HUDEP-2 (cell line): Measurements from ENCODE around the gene BCAS1.
"Not testable (repeated sequence)": the region's sequence is repeated elsewhere in the genome, so short reads cannot be mapped to it uniquely, and the experiment has no call there.

Experiments
- DNase-seq, 76 experiments: peaks; one replicate each; lab custom pipeline; 2025; ENCODE audit not compliant: unreplicated experiment in 76 of 76; lab: John Stamatoyannopoulos, UW

The BCAS1 gene

DNA sequence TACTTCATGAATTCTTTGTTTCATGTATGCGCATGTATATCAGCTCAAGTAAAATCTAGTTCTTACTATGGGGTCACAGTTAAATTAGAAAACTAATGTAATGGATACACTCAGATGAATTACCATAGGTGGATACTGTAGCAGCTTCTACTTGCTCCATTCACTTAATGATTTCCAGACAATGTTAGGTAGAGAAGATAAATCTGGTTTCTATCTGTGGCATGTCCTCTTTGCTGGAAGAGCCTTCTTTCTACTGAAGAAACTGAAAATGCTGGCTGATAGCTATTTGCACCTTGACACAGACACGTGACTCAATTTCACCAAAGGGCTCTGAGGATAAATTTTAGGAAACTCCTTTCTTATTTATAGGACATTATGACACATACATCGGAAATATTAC lies 49.5 kb downstream of the BCAS1 start:
- no peak for DNase-seq

DNA sequence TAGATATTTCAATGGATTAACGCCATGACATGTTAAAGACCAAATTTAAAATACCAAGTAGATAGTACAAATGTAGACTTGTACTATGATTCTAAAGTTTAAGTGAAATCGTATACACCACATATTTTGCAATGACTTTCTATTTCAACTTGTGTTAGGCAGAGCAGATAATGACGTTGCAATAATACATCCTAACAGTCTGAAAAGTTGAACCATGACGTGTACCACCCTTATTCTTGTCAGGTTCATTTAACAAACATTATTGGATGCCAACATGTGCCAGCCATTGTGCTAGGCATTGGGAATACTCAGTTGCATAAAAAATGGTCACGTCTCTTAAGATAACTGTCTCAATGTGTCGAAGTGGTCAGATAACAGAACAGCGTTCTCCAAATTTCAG lies 50.0 kb downstream of the BCAS1 start:
- DNase-seq, result no peak

DNA sequence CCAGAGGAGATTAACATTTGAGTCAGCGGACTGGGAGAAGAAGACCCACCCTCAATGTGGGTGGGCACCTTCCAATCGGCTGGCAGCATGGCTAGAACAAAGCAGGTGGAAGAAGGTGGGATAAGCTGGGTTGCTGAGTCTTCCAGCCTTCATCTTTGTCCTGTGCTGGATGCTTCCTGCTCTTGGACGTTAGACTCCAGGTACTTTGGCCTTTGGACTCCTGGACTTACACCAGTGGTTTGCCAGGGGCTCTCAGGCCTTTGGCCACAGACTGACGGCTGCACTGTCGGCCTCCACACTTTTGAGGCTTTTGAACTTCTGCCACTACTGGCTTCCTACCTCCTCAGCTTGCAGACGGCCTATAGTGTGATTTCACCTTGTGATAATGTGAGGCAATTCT lies 50.8 kb downstream of the BCAS1 start:
- no peak for DNase-seq

DNA sequence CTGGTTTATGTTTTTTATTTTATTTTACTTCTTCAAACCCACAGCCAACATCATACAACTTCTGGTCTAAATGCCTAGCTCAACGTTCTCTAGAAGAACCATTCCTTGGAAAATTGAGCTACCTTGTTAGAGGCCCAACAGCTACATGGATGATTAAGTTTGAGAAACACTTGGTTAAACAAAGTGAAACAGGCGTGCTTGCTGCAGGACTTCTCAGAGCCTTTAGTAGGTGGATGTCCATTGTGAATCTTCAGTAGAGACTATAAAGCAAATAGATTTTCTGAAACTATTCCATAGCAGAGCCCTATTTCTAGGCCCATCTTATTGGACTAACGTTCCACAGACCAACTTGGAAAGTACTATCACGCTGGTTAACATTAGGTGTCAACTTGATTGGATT lies 51.3 kb downstream of the BCAS1 start:
- DNase-seq, result no peak

DNA sequence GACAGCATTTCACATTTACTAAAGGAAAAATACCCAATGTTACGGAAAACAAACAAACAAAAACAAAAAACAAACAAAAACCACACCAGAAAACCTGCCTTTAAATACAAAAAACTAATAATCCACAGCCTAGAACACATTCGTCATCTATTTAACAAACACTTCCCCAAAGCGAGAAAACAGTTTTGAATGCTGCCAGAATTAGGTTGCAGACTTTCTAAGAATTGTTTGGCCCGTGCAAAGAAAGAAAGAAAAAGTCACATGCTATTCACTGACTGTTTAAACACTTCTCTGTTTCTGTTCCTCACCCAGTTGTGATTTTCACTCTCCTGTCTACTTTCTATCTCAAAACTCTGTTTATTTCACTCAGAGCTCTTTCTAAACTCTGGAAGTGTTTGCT lies 52.5 kb downstream of the BCAS1 start:
- DNase-seq, result no peak

DNA sequence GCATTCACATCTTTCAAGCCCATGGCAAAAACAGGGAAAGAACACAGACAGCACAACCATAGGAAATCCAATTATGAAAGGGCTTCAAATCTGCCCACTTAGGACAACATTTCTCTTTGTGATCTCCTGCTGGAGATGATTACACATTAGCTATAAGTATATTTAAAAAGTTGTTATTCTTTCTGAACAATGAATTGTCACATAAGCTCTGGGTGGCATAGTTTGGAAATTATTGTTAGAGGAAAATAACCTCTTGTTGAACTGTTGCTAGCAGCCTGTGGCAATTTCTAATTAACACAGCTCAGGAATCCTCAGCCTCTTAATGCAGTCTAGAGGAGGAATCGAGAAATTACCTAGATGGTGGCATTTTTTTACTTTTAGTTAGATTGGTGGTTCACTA lies 54.9 kb downstream of the BCAS1 start:
- DNase-seq, result no peak

DNA sequence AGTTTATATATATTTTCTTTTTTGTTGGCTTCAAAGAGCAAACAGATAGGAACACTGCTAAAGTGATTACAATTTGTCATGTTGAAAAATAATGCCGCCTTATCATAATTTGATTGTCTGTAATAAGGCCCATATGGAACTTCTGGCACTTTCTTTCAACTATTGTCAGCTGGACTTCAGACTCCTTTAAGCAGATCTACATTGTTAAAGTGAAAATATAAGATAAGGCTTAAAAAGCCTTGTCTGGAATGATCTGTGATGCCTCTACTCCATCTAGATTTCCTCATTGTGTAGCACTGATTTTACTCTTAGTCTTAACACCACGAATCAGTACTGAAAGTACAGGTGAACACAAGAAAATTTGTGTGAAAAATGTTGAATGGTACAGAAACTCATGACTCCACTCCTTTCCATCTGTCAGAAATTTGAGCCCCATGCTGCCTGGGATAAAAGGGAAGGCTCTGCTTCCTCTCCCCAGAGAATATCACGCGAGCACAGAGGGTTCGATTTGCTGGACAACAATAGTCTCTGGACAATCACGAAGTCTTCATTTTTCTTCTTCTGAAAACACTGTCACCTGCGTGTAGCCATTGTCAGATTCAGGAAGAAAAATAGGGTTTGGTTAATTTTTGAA lies 56.0 kb downstream of the BCAS1 start:
- DNase-seq, result no peak

DNA sequence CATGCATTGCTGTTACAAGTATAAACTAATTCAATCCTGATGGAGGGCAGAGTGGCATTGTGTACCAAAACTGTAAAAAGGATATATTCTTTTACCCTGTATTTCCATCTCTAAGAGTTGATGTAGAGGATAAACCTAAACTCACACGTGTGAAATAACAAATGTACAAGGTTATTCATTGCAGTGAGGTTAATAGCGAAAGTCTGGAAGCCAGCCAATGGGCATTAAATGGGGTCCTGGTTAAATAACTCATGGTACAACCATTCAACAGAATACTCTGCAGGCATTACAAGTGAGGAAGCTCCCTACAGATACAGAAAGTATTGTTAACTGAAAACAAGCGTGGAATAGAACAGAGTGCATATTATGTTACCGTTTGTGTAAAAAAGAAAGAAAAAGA lies 56.9 kb downstream of the BCAS1 start:
- no peak for DNase-seq

DNA sequence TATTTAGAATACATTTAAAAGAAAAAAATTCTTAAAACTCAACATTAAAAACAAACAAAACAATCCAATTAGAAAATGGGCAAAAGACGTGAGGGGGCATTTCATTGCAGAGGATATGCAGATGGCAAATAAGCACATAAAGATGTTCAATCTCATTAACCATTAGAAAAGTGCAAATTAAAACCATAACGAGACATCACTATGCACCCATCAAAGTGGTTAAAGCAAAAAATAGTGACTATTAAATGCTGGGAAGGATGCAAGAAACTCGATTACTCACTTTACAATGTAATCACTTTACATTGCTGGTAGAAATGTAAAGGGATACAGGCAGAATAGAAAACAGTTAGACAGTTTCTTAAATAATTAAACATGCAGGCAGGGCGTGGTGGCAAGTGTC lies 59.0 kb downstream of the BCAS1 start:
- no peak for DNase-seq

DNA sequence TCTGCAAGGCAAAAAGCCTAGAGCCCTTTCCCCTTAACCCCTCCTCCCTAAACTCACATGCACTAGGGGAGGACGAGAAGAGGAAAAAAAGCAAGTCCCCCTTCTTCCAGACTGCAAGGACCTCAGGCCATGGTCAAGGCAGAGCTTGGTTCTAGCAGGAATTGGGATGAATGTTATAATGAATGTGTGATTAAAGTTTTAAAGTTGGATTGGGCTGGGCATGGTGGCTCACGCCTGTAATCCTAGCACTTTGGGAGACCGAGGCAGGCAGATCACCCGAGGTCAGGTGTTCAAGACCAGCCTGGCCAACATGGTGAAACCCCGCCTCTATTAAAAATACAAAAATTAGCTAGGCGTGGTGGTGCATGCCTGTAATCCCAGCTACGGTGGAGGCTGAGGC lies 64.2 kb downstream of the BCAS1 start:
- DNase-seq, result not testable (repeated sequence)

DNA sequence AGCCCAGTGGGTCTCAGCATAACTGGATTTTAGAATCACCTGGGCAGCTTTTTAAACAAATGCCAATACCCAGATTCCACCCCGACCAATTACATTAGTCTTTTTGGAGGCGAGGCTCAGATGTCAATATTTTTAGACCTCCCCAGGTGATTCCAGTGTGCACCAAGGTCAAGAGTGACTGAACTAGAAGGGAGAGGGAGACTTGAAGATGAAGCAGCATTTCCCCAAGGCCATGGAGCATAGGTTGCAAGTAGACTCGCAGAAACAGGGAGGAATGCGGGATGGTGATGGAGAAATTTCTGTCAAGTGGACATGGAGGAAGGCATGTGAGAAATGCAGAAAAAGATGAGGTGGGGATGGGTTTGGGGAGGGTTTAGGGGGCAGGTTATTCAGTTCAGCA lies 64.9 kb downstream of the BCAS1 start:
- no peak for DNase-seq

DNA sequence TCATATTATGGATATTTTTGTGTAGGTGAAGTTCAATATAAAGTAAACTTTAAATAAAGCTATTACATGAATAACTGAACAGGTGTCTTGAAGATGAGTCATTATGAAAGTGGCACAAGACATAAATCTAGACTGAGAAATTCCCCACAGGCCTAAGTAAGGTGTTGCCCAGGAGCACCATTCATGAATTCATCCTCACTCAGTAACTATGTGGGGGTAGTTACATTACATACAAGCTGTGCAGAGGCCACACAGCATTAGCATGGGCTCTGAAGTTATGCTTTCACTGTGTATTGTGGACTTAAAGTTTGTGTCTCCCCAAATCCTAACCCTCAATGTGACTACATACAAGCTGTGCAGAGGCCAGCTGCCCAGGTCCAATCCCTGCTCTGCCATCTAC lies 65.9 kb downstream of the BCAS1 start:
- DNase-seq, result no peak

DNA sequence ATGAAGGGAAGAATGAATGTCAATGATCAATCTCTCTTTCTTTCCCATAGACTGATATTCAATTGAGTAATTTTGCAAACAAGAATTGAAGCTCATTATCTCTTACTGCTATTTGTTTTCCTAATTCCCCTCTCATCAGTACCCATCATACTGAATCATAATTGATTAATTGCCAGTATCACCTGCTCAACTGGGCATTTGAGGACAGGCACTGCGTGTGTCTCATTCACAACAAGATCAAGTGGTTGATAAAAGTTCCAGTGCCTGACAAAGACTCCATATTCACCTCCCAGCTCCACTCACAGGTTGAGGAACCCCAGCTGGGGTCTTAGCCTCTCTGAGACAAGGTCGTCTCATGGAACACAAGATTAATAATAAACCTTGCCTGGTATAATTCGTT lies 67.7 kb downstream of the BCAS1 start:
- DNase-seq, result no peak

DNA sequence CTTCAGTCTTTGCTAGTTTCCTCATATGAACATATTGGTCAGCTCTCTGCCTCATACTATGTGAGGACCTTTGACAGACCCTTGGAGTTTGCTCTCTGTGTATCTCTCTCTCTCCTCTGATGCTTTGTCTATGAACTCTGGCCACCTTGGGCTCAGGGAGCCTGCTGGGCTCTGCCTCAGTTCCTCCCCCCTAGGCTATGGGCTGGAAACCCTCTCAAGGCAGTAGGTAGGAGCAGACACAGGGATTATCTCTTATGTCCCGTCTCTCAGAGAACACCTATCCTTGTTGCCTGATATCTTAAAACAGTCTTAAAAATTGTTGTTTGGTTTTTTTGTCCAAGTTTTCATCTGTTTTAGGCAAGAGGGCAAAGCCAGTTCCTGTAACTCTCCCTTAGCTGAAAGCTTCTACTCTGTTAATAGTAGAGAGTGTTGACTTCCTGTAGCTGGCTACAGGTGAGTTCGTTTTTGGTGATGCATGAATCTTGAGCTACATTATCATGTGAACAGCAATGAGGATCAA lies 68.3 kb downstream of the BCAS1 start:
- no peak for DNase-seq

DNA sequence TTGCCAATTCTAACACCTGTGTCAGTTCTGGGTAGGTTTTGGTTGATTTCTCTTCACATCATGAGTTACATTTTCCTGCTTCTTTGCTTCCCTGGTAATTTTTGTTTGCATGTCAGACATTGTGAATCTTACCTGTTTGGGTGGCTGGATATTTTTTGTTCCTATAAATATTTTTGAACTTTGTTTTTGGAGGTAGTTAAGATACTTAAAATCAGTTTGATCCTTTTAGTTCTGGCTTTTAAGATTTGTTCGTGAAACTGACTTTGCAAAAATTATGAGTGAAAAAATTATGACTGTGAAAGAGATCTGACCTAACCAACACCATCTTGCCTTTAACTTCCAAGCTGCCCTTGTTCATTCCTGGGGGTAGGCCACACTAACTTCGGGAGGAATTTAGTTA lies 69.5 kb downstream of the BCAS1 start:
- DNase-seq, result no peak

DNA sequence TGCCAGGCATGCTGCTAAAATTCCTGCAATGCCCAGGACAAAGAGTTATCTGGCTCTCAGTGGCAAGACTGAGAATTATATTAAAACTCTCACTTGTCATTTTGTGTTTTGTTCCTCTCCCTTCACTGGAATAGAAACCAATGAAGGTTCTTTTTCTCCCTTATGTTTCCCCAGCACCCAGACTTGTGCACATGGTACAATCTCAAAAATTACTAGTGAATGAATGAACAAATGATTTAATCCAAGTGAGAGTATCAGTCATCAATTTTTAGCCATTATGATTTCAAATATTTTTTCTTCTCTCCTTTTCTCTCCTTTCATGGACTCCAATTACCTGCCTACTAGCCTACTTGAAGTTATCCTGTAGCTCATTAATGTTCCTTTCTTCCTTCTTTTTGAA lies 70.1 kb downstream of the BCAS1 start:
- DNase-seq, result no peak

DNA sequence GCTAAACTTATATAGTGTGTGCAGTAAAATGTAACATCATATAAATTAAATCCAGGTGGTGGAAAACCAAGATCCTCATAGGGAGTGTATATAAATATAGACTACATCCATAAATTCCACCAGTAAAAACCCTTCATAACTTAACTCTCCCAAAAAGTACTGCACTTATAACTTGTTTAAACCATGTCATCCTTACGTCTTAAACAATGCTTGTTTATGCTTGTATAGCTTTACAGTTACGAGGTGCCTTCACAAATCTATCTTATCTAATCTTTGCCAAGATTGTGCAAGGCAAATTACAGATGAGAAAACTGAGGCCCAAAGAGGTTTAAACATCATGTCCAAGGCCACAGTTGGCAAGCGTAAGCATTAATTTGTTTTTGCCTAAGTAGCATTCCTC lies 71.3 kb downstream of the BCAS1 start:
- no peak for DNase-seq

DNA sequence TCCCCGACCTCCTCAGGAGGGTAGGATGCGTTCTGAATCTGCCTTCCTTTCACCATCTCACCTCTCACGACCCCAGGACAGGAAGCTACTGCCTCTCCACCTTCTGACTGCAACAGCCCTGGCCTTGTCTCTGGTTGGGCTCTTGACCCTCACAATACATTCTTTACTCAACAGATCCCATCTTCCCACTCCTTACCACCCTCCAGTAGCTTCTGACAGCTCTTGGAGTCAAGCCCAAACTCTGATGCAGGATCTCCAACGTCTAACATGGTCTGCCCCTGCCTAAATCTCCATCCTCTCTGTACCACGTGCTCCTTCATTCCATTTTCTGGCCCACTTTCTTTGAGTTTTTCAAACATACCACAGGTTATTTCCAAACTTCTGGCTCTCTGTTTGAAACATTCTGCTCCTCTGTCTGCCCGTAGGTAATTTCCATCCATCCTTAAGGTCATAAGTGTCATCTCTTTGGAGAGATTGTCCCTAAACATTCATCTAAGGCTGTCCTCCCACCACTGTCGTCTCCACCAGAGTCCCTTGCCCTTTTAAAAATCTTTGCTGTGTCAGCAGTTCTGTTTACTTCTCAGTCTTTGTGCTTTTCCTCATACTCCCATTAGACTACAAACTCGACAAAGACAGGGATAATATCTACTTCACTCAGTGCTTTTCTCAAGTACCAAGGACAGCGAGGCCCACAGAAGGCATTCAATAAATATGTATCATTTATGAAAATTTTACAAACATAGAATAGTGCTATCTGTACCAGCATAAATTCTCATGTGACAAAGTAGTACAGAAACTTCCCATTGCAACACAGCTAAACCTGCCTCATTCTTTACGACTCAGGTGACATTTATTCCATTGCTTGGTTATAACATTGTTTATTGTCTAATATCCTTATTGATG lies 73.6 kb downstream of the BCAS1 start:
- DNase-seq, result no peak

DNA sequence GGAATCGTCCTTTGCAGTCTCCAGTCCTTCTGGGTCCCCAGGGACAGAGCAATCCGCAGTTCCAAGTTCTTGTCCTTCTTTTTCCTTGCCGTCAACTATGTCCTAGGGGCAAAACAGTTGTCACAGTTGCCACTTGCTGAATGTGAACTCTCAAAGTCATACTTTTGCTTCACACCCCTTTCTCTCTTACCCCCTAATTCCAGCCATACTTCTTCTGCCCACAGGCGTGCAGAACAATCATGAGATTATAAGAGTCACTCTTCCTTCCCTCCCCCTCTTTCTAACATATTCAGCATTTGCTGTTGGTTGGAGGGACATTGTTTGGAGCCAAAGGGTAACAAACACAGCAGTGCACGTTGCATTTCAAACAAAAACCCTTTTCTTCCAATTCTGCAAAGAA lies 74.4 kb downstream of the BCAS1 start:
- no peak for DNase-seq

DNA sequence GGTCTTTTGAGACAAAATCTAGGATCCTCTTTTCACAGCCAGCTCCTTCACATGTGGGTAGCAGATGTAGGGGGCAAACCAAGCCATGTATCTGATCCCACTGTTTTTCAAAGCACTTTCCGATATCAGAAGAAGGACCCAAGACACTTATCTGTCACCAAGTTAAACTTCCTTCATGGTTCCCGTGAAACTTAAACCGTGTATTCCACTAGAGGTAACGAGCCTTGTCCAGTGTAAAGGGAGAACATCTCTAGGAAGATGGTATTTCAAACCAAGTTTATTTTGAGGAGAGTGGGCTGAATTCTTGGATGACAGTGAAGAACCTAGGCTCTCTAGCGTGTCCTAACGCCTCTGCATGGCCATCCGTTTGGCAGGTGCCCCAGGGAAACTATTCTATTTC lies 76.3 kb downstream of the BCAS1 start:
- no peak for DNase-seq

DNA sequence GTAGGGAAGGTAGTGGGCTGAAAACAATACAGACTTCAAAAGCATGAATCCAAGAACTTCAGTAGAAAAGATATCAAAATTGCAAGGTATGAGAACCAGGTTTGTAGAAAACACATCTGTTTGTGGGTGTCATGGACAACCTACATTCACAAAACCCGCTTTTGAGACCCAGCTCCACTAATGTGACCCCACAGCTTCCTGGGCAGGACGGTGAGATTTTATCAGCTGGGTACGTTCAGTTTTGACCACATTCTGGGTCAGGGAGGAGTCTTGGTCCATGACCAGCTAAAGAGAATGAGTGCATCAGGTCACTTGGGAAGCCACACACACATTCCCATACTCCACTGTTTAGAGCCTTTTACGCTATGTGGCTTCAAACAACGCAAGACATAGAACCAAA lies 77.1 kb downstream of the BCAS1 start:
- DNase-seq, result no peak

DNA sequence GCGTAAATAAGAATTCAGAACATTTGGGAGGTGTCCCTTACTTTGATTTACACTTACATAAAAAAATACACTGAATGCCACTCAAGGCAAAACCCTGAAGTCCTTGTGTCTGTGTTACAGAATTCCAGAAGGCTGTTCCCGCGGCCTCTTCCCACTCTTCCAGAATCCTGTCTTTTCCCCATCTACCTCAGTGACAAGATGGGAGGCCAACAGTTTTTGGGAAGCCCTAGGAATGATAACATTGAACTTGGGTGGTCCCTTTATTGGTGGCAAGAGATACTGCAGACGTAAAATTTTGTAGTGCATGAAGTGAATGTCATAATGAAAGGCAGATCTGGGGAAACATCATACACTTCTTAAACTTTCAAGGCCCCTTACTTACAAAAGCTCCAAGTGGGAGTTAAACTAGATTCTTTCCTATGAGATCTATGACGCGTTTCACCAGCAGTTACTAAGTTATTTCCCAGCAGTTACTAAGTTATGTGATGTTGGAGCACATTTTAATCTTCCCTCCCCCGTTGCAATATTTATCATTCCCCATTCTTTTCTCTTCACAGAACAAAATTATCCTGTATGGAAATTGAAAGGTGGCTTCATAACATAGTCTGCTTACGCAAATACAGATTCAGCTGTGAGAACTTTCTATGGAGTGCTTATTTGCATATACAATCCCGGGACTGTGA lies 79.5 kb downstream of the BCAS1 start:
- no peak for DNase-seq
